GM19438 (cell line): ENCODE data around the gene ANKS1B.

Experiments used
- ATAC-seq: cut with Tn5 transposase; IDR thresholded peaks from one replicate; pipeline ENCODE4 v1.9.1; 2021; ENCODE audit warnings: low read depth; ENCODE audit not compliant: unreplicated experiment

ANKS1B gene

GRCh38 chr12:98918176-98918863 is 1066.4 kb downstream of the ANKS1B start:
- ATAC-seq, result no peak

- ATAC-seq, result no peak
Measured at GRCh38 chr12:98916106-98916505, 1068.6 kb downstream of the ANKS1B start.

GRCh38 chr12:98912401-98912974 is 1072.2 kb downstream of the ANKS1B start:
- no peak for ATAC-seq

GRCh38 chr12:98911396-98911795 is 1073.3 kb downstream of the ANKS1B start:
- ATAC-seq, result no peak

- no peak for ATAC-seq
Measured at GRCh38 chr12:98909746-98910145, 1075.0 kb downstream of the ANKS1B start.

GRCh38 chr12:98908866-98909265 is 1075.9 kb downstream of the ANKS1B start:
- ATAC-seq, result no peak

- ATAC-seq, result no peak
Measured at GRCh38 chr12:98903875-98904274, 1080.9 kb downstream of the ANKS1B start.

GRCh38 chr12:98901189-98901588 is 1083.5 kb downstream of the ANKS1B start:
- no peak for ATAC-seq

- ATAC-seq, result no peak
Measured at GRCh38 chr12:98896938-98897337, 1087.8 kb downstream of the ANKS1B start.

- ATAC-seq, result no peak
Measured at GRCh38 chr12:98895086-98895651, 1089.6 kb downstream of the ANKS1B start.

- no peak for ATAC-seq
Measured at GRCh38 chr12:98894412-98895085, 1090.2 kb downstream of the ANKS1B start.

GRCh38 chr12:98893675-98894411 is 1090.9 kb downstream of the ANKS1B start:
- ATAC-seq, result no peak

- ATAC-seq, result no peak
Measured at GRCh38 chr12:98893126-98893674, 1091.5 kb downstream of the ANKS1B start.

- ATAC-seq, result no peak
Measured at GRCh38 chr12:98885778-98886177, 1099.0 kb downstream of the ANKS1B start.

- no peak for ATAC-seq
Measured at GRCh38 chr12:98883231-98883630, 1101.5 kb downstream of the ANKS1B start.

- ATAC-seq, result no peak
Measured at GRCh38 chr12:98882526-98882925, 1102.2 kb downstream of the ANKS1B start.

- ATAC-seq, result no peak
Measured at GRCh38 chr12:98873776-98874175, 1111.0 kb downstream of the ANKS1B start.

GRCh38 chr12:98870504-98870903 is 1114.2 kb downstream of the ANKS1B start:
- ATAC-seq, result no peak

GRCh38 chr12:98869886-98870503 is 1114.7 kb downstream of the ANKS1B start:
- no peak for ATAC-seq

GRCh38 chr12:98868538-98868937 is 1116.2 kb downstream of the ANKS1B start:
- ATAC-seq, result no peak
